Testis (tissue), 3 donors: Measurements from ENCODE around the gene BCKDHA. TPM values are rescaled to one million over a fixed set of nuclear protein-coding genes. Genes with fewer than 3 reads are reported as not detected.

Experiments
- DNase-seq: peaks from one replicate; pipeline ENCODE4 v3.0.0-alpha.2; 2019
- H3K27ac ChIP-seq, 2 donors: fragments of 200-600 bp; sonication (generic); one replicate each; pipeline ENCODE4 v1.5.1; 2019
- H3K27me3 ChIP-seq: fragments of 200-600 bp; sonication (generic); one replicate; pipeline ENCODE4 v1.5.1; 2019
- H3K36me3 ChIP-seq: fragments of 200-600 bp; sonication (generic); one replicate; pipeline ENCODE4 v1.5.1; 2017; ENCODE audit warnings: low read depth; ENCODE audit errors: missing control alignments
- H3K4me1 ChIP-seq: fragments of 200-600 bp; sonication (generic); one replicate; pipeline ENCODE4 v1.5.1; 2019
- H3K4me3 ChIP-seq, 2 donors: fragments of 200-600 bp; sonication (generic); one replicate each; pipeline ENCODE4 v1.5.1; 2017 to 2019
- H3K9me3 ChIP-seq: fragments of 200-600 bp; sonication (generic); one replicate; pipeline ENCODE4 v1.5.1; 2017
- CTCF ChIP-seq, 3 experiments: fragments of 450-650 bp in 2 of 3; fragments of 200-600 bp in 1 of 3; sonication (generic) in 1 of 3; IDR thresholded peaks; one replicate each; pipeline ENCODE4 v1.5.1; 2016 to 2019; ENCODE audit warnings: antibody characterized with exemption in 3 of 3, mild to moderate bottlenecking in 2 of 3, moderate library complexity in 1 of 3
- POLR2A ChIP-seq: fragments of 450-650 bp; IDR thresholded peaks from one replicate; pipeline ENCODE4 v1.6.1; 2017; ENCODE audit warnings: antibody characterized with exemption, mild to moderate bottlenecking, moderate library complexity
- WGBS, 2 donors: methylation state at CpG; one replicate each; pipeline ENCODE4 v1.1.5; 2018; 5-methylcytosine and 5-hydroxymethylcytosine counted together
- intact Hi-C: fragments of 100-400 bp; cut with DNase I; formaldehyde crosslinking; loops from one replicate; pipeline ENCODE4 v1.15.1; 2023; ENCODE audit warnings: low total_unique reads
- polyA plus RNA-seq: library from polyadenylated mRNA; stranded (reverse); fragments of 350-450 nt; fragmentation: Illumina TruSeq; extraction: RNeasy Lipid Tissue Mini Kit (QIAGEN cat#74804); gene quantifications from one replicate; pipeline ENCODE4 v1.2.3, GENCODE V29; 2014; ENCODE audit warnings: low read depth, low replicate concordance; ENCODE audit not compliant: insufficient read depth
- total RNA-seq, 2 donors: library from RNA; depleted of rRNA; stranded (reverse); fragments of >200 nt; gene quantifications; one replicate each; pipeline ENCODE4 v1.2.3, GENCODE V29; 2016

Gene BCKDHA
- total and polyA plus RNA-seq, 3 donors from 2014 or later = 53.1 to 81.3 (median 80.8) TPM

DNA sequence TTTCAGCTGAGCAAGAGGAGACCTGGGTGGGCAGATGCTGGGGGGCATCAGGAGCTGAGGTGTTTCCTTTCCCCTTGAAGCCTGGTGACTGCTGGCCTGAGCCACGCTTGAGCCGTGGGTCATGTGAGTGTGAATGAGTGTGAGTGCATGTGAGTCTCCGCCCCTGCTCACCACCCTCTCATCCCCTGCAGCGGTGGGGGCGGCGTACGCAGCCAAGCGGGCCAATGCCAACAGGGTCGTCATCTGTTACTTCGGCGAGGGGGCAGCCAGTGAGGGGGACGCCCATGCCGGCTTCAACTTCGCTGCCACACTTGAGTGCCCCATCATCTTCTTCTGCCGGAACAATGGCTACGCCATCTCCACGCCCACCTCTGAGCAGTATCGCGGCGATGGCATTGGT, 24.4 kb downstream of the BCKDHA start:
- TF ChIP-seq POLR2A (no peak), CTCF (IDR thresholded peaks at IDR 0.05) (no peak)
- WGBS, 2 donors = 94 to 96% methylated on average over 20 of the region's 20 CpGs
- no peak overlapping the region for H3K27ac ChIP-seq
- no peaks in the 10 kb centered on the region for H3K36me3 ChIP-seq
- H3K9me3 ChIP-seq = no peaks in the 10 kb centered on the region
- no peak for DNase-seq
- H3K4me1 ChIP-seq = peaks cover 1% of the 10 kb centered on the region
- intact Hi-C loops = no loop called here
- no peak overlapping the region for H3K4me3 ChIP-seq
- no peaks in the 10 kb centered on the region for H3K27me3 ChIP-seq

- Histone ChIP-seq H3K36me3 (no peaks in the 10 kb centered on the region), H3K27ac (no peak overlapping the region), H3K4me3 (no peak overlapping the region), H3K4me1 (peaks cover 5% of the 10 kb centered on the region), H3K9me3 (no peaks in the 10 kb centered on the region), H3K27me3 (no peaks in the 10 kb centered on the region)
- TF ChIP-seq POLR2A = no peak
- TF ChIP-seq CTCF (IDR thresholded peaks at IDR 0.05) = no peak
- 82 to 85% methylated on average over 18 of the region's 18 CpGs for WGBS, 2 donors
- no peak for DNase-seq
- intact Hi-C loops = no loop called here
Measured at GRCh38 chr19:41422456-41422855, 24.8 kb downstream of the BCKDHA start.

- Histone ChIP-seq H3K4me3 (no peak overlapping the region), H3K36me3 (no peaks in the 10 kb centered on the region), H3K27me3 (no peaks in the 10 kb centered on the region), H3K9me3 (no peaks in the 10 kb centered on the region), H3K27ac (no peak overlapping the region), H3K4me1 (peaks cover 10% of the 10 kb centered on the region)
- TF ChIP-seq POLR2A (no peak), CTCF (IDR thresholded peaks at IDR 0.05) (no peak)
- WGBS, 2 donors = 94 to 97% methylated on average over 12 of the region's 12 CpGs
- DNase-seq = no peak
- intact Hi-C loops = no loop called here
Measured at GRCh38 chr19:41422955-41423354, 25.3 kb downstream of the BCKDHA start.

GRCh38 chr19:41424335-41425173, 26.9 kb downstream of the BCKDHA start:
- WGBS, 2 donors = 87% methylated on average over 17 to 21 of the region's 21 CpGs
- no peak overlapping the region for H3K4me3 ChIP-seq
- intact Hi-C loops = no loop called here
- no peaks in the 10 kb centered on the region for H3K36me3 ChIP-seq
- TF ChIP-seq POLR2A (no peak), CTCF (IDR thresholded peaks at IDR 0.05) (no peak)
- no peaks in the 10 kb centered on the region for H3K9me3 ChIP-seq
- H3K27ac ChIP-seq = no peak overlapping the region
- no peaks in the 10 kb centered on the region for H3K27me3 ChIP-seq
- peaks cover 14% of the 10 kb centered on the region for H3K4me1 ChIP-seq
- DNase-seq = no peak
